Measurements from ENCODE around the gene MED13L. TPM values are rescaled to one million over a fixed set of nuclear protein-coding genes. Genes with fewer than 3 reads are reported as not detected.
"Not testable (repeated sequence)": the region's sequence is repeated elsewhere in the genome, so short reads cannot be mapped to it uniquely, and the experiment has no call there.

MED13L gene
- total RNA-seq, 1 experiment from 2014 or later = 32.1 TPM

DNA sequence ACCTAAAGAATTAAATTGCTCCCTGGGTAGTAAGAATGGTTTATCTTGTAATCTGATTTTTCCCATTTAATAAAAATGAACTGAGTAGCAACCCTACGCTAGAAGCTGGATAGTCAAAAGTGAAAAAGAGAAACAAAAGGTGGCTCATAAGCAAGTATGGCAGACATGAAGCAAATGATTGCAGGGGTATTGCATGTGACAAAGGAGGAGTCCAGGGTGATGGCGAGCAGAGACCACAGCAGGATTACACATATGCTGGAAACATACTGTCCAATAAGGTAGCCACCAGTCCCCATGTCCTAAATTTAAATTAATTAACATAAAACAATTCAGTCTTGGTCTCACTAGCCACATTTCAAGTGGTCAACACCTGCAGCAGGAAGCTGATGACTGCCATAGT, 283.8 kb downstream of the MED13L start:
- DNase-seq (ENCODE audit: extremely low read depth, low read depth) = peak; percentile 3

DNA sequence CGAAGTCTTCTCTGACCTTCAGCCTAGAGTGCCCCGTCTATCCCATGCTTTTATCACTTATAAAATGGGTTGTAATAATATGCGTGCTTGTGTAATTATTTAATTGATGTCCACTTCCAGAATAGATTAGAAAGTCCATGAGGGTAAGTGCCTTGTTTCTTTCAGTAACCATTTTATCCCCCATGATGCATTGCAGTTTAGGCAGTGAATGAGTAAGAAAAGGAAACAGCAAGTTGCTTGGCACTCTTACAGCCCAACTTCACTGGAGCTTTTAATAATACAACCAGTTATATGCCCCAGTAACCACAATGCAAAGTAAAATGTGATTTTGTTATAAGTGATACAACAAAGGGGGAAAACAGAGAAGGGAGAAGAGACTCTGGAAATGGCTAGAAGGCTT, 287.3 kb downstream of the MED13L start:
- no peak for DNase-seq (ENCODE audit: extremely low read depth, low read depth)

DNA sequence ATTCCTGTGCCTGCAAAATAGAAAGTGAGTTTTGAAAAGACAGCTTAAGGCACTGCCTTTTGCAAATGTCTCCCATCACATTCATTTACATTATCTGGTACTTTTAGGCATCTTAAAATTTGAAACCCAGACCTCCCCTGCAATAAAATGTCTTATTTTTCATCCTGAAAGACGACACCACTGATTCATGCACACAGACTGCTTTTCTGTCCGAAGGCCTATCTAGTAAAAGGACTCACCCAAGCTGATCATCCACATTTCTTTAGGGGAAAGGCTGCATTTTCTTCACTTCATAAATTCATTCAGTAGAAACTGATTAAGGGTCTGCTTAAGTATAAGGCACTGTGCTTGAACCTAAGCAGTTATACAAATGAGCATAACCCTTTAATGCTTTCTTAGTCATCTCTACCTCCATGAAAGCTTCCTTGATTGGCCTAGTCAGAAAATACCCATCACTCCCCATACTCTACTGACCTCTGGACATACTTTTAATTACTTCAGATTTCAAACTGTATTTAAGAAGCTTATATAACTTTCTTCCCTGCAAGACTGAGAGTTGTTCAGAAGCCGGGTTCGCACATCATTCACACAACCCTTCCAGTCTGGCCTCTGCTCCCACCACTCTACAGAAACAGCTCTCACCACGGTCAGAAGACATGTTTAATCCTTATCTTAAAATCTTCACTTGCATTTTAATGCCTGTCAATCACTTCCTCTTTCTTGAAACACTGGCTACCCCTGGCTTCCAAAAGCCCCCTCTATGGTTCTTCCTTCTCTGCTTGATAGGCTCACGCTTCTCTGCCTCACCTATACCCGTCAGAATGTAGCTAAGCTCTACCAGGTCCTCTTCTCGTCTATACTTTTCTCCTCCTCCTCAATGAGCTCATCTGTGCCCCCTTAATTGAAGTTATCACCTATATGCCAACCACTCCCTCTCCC, 288.6 kb downstream of the MED13L start:
- no peak for DNase-seq (ENCODE audit: extremely low read depth, low read depth)

DNA sequence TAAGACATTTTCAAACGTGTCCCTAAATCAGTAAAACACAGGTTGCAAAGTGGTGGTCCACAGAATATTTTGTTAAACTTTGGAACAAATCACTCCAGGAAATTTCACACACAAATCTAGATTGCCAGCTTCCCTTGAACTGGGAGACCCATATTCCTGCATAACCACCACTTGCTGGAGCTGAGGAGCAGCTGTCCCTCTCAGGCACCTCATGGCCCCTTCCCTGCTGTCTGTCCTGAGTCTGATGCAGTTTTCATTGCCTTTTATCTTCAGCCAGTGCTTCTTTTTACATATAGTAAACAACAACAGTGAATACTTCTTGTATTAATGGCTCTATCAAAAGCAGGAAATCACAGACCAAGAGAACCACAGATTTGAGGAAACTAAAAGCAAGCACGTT, 289.3 kb downstream of the MED13L start:
- no peak for DNase-seq (ENCODE audit: extremely low read depth, low read depth)

DNA sequence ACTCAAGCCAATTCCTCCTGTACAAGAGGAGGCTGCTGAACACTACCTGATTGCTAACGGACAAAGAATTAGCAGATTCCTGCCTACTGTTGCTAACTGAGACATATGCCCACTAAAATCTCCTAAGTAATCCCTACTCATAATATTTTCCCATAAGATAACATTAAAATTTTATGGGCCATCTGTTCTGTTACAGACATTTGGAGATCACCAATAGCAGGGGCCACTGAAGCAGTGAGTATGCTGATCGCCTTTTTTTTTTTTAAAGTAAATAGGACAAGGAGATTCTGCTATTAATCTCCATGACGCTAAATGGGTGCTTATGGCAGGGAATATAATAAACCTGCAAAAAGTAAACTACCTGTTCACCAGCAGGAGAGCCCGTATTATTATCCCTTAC, 292.9 kb downstream of the MED13L start:
- no peak for DNase-seq (ENCODE audit: extremely low read depth, low read depth)

DNA sequence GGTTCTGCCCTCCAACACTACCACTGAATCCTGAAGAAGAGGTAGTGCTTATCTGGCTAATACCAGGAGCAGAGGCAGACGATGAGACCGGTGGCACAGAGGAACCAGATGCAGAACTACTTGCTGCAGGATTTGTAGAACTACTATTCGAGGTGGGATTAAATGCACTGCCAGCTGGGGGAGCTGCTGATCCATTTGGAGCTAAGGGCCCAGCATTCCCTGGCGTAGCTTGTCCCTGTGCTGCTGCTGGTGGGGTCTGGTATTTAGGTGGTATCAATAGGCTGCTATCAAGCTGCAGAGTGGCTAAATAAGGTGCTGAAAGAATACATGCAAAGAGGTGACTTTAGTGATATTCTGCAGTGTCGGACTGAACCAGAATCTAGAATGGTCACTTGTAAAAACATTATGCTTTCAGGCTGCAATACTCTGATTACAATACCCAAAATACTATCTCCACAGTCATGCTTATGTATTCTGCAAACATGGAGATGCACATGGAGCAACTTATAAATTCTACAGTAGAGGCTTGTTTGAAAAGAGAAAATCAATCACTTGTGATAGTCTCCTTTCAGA, 294.2 kb downstream of the MED13L start:
- DNase-seq (ENCODE audit: extremely low read depth, low read depth) = peak; percentile 14

DNA sequence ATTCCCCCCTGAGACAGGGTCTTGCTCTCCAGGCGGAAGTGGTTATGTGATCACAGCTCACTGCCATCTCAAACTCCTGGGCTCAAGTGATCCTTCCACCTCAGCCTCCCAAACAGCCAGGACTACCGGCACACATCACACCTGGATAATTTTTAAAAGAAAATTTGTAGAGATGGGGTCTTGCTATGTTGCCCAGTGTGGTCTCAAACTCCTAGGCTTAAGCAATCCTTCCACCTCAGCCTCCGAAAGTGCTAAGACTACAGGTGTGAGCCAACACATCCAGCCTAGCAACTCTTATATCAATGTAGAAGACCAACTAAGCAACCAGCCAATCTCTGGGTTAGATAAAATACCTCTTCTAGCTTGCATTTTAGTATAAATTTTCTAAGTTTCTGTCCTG, 297.2 kb downstream of the MED13L start:
- DNase-seq (ENCODE audit: extremely low read depth, low read depth) = no peak

DNA sequence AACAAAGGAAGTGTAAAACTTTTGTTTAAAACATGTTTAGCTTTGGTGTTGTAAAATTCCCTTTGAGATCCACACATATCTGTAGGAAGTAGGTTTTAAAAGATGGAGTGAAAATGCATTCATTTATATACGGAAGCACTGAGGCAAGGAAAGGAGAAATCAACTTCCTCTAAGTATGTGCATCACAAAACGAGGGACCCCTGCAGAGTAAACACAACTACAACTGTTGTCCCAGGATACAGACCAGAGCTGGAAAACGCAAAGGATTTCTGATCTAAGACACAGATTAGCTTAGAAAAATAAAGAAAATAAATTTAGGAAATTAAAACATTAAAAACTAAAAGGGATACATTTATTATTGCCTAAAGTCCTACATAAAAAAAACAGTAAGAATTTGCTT, 297.6 kb downstream of the MED13L start:
- DNase-seq (ENCODE audit: extremely low read depth, low read depth) = no peak

DNA sequence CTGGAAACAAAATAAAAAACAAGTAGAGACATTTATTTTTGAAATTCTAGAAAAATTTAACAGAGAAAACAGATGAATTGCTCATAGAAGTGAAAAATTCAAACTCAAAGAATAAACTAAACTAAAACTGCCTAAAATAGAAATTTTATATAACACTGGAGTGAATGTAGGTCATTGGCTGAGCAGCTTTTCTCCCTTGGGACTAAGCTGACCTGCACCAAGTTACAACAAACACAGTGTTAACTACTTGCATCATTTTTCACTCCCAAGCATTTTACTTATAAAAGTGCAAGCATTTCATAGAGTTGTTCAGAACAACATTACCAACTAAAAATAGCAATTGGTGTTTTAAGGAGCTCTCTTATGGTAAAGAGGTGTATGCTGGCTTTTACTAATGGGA, 298.1 kb downstream of the MED13L start:
- DNase-seq (ENCODE audit: extremely low read depth, low read depth) = no peak

DNA sequence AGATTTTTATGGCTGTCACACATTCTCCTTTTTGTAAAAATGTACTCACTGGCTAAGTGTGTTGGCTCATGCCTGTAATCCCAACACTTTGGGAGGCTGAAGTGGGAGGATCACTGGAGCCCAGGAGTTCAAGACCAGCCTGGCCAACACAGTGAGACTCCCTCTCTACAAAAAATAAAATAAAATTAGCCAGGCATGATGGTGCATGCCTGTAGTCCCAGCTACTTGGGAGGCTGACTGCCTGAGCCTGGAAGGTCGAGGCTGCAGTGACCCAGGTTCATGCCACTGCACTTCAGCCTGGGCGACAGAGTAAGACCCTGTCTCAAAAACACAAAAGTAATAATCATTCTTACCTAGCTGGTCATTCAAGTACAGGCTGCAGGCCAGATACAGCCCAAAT, 300.7 kb downstream of the MED13L start:
- not testable (repeated sequence) for DNase-seq (ENCODE audit: extremely low read depth, low read depth)

DNA sequence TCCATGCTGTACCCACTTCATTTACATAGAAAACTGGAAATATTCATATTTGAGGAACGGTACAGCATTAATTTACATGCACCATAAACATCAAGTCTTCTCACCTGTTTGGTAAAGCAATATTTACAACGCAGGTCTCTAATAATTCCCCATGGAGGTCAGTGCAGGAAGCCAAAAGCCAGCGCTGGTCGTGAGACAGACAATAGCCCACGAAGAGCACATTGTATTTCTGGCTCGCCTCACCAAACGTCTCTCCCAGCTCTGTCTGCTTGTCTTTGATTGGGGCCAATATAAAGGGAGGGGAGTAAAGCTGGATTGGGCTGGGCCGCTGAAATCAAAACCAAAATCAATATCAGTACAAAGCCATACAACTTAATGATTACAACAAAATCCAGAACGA, 302.1 kb downstream of the MED13L start:
- no peak for DNase-seq (ENCODE audit: extremely low read depth, low read depth)

DNA sequence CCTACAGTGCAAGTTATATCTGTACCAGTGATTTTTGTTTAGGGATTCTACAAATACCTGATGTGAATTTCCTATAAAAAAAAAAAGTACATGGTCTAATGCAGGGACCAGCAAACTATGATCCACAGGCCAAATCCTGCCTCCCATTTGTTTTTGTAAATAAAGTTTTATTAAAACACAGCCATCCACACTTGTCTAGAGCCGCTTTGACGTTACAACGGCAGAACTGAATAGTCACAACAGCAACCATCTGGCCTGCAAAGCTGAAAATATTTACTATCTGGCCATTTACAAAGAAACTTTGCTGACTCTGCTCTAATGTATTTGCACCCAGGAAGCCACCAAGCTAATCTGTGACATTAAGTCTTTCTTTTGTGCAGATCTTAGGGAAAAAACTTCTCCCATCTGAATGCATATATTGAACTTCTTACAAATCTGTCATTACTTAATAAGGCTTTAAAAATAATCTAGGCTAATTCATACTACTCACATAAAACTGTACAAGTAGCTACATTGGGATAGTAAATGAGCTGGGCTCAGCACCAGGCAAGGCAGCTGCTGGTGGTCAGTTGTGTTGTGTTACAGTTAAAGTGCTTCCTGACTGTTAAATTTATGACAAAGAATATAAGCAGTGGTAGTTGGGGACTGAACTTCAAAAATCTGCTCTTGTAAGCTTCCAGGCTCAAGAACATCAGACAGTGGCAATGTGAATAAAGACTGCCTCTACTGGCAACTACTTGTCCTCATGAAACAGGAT, 303.3 kb downstream of the MED13L start:
- no peak for DNase-seq (ENCODE audit: extremely low read depth, low read depth)

DNA sequence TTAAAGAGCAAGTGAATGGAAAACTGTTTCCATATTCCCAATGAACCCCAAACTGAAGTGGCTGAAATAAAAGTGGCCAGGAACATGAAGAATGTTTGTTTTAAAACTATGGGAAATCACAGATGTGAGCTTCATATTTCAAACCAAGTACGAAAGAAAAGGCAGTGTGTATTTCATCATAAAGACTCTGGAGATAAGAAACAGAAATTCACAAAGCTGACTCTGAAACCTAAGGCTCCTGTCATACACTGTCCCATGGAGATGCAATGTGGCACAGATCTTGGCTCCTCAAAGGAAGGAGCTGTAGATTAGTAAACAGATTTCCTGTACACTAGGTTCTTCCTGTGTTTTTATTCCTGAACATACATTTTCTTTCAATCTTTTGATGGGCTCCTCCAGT, 304.4 kb downstream of the MED13L start:
- DNase-seq (ENCODE audit: extremely low read depth, low read depth) = no peak

DNA sequence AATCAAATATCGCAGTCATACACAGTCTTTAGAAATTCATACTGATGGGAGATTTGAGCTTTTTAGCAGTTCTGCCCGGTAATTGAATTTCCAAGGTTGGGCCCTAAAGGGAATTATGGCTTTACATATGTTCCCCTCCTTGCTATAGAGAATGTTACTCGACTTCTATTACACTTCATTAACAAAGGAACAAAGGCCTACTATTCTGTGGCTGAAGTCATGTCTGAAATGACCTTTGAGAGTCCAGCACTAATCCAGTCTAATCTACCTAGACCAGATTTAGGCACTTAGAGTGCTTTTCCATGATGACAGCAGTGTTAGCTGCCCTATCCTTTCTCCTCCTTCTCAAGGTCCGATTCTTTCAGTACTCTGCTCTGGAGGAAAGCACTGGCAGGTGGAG, 305.3 kb downstream of the MED13L start:
- DNase-seq (ENCODE audit: extremely low read depth, low read depth) = no peak

DNA sequence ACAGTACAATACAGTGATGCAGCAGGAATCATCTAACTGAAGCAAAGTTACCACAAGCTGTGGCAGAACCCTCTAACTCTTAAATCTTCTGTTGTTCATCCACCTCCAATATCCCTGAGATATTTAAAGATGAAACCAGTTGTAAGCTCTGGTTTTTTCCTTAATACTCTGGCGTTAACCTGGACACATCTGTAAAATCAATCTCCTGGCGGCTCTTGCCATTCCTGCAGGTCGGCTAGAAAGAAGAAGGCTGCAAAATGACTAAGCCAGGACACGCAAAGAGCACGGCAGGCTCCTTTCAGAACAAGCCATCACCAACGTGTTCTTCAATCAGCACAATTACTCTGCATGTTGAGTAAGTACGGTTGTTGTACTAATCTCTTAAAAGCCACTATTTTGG, 309.3 kb downstream of the MED13L start:
- no peak for DNase-seq (ENCODE audit: extremely low read depth, low read depth)

DNA sequence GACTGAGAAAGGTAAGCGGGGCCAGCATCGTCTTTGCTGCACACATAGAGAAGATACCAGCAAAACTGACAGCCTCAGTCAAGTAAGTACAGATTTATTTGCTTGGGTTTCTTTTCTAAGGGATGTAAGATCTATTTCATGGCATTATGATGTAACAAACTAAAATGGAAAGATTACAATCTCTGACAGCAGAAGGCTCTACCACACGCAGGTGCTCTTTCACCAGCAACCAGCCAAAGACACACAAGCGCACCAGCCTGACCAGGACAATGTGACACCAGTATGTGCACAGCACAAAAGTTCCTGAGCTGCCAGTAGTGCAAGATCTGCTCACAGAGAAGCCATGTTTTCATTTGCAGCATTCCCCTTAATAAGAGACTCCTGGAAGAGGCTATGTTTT, 311.1 kb downstream of the MED13L start:
- DNase-seq (ENCODE audit: extremely low read depth, low read depth) = no peak

DNA sequence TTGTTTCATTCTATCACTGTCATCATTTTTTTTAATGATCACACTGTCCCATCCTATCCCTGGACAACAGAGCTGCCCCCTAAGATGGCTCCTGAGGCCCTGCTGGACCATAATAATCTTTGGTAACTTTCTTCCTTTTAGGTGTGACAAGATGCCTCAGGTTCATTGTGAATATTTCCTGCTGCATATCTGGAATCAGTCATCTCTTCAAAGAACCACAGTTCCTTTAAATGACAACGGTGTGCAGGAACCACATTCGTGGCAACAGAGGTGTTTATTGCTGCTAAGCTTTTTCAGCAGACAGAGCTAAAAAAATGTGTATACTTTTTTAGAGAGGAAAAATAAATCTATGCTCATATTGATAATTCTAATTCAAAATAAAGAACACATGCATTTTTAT, 312.9 kb downstream of the MED13L start:
- no peak for DNase-seq (ENCODE audit: extremely low read depth, low read depth)

DNA sequence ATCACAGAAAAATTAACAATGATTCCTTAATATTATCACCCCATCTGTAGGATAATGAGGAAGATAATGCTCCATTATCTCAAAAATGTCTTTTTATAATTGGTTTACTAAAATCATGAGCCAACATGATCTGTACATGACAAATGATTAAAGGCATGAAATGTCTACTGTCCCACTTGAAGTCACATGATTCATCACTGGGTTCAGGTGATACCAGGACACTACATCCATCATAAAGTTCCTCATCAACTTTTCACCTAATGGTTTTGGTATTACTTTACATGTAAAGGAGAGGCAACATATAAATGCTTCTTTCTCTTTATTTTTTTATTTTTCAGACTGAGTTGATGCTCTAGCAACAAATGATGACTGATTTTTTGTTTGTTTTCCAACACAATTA, 313.3 kb downstream of the MED13L start:
- DNase-seq (ENCODE audit: extremely low read depth, low read depth) = no peak

DNA sequence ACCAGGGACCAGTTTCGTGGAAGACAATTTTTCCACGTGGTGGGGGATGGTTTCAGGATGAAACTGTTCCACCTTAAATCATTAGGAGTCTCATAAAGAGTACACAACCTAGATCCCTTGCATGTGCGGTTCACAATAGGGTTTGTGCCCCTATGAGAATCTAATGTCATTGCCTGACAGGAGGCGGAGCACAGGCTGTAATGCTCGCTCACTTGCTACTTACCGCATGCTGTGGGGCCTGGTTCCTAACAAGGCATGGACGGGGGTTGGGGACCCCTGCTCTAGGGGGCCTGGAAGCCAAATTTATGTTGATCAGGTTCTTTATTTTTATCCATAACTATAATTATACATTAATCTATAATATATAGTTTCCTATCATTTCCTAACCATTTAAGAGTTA, 315.3 kb downstream of the MED13L start:
- no peak for DNase-seq (ENCODE audit: extremely low read depth, low read depth)

DNA sequence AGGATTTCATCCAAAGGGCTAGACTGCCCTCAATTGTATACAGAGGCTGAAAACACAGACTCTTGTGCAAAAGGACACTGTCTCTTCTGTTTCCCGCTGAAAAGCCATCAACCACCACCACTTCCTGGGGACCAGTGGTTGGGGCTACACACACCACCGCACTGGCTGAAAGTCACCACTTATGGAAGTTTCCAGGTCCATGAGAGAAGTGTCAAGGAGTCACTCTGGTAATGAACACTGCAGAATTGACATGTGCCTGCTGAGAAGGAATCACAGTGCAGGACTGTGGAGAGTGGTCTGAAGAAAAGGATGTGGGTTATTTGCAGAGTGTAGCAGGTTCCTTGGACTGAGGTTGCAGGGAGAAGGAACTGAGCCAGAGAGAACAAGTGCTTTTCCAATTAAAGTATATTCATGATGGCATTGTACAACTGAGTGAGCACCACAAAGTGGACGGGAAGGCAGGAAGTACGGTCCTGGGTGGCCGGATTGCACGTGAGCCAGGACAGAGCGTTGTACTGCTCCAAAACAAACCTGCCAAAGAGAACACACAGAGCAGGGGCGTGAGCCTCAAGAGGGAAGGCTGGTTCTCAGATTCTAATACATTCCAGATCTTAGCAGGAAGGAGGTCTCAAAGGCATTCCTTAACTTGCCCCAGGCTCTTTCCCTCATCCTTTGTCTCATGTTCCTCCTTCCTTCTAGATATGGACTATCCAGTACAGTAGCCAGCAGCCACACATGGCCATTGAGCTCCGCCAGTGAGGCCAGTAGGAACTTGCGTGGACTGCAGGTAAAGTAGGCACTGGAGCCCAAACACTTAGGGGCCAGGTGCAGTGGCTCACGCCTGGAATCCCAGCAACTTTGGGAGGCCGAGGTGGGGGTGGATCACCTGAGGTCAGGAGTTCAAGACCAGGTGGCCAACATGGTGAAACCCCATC, 316.4 kb downstream of the MED13L start:
- DNase-seq (ENCODE audit: extremely low read depth, low read depth) = no peak
